Sigmoid colon (tissue), 4 donors: ENCODE measurements around the gene ASB7.

Source experiments
- EP300 ChIP-seq, 4 donors: sonication (generic); formaldehyde crosslinking; IDR thresholded peaks; one replicate each; pipeline ENCODE4 v1.6.1; 2017; ENCODE audit warnings: antibody characterized with exemption in 4 of 4
- POLR2A ChIP-seq, 2 donors: fragments of 450-650 bp; IDR thresholded peaks; one replicate each; pipeline ENCODE4 v1.6.1; 2016; ENCODE audit warnings: antibody characterized with exemption in 2 of 2, mild to moderate bottlenecking in 2 of 2, moderate library complexity in 2 of 2
- POLR2AphosphoS5 ChIP-seq, 4 donors: sonication (generic); formaldehyde crosslinking; IDR thresholded peaks; one replicate each; pipeline ENCODE4 v1.6.1; 2017; ENCODE audit warnings: antibody characterized with exemption in 4 of 4
- TF ChIP-seq, protein P1 (sequence below), 4 experiments: fragments of 450-650 bp in 3 of 4; fragments of 200-600 bp in 1 of 4; IDR thresholded peaks; one replicate each; pipeline ENCODE4 v1.5.1; 2016 to 2019; ENCODE audit warnings: antibody characterized with exemption in 4 of 4, mild to moderate bottlenecking in 3 of 4, moderate library complexity in 2 of 4

GRCh38 chr15:100693451-100693850, 91.1 kb downstream of the ASB7 start:
- TF ChIP-seq, protein P1, sequence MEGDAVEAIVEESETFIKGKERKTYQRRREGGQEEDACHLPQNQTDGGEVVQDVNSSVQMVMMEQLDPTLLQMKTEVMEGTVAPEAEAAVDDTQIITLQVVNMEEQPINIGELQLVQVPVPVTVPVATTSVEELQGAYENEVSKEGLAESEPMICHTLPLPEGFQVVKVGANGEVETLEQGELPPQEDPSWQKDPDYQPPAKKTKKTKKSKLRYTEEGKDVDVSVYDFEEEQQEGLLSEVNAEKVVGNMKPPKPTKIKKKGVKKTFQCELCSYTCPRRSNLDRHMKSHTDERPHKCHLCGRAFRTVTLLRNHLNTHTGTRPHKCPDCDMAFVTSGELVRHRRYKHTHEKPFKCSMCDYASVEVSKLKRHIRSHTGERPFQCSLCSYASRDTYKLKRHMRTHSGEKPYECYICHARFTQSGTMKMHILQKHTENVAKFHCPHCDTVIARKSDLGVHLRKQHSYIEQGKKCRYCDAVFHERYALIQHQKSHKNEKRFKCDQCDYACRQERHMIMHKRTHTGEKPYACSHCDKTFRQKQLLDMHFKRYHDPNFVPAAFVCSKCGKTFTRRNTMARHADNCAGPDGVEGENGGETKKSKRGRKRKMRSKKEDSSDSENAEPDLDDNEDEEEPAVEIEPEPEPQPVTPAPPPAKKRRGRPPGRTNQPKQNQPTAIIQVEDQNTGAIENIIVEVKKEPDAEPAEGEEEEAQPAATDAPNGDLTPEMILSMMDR (IDR thresholded peaks at IDR 0.05) = no peak
- TF ChIP-seq POLR2AphosphoS5 (IDR thresholded peaks at IDR 0.05) (no peak), POLR2A (IDR thresholded peaks at IDR 0.05) (no peak), EP300 (IDR thresholded peaks at IDR 0.05) (no peak)
